ENCODE measurements around the gene RSPH6A. TPM values are rescaled to one million over a fixed set of nuclear protein-coding genes. Genes with fewer than 3 reads are reported as not detected.

Gene RSPH6A
- total and polyA plus RNA-seq, 3 experiments from 2014 or later = 0.16 to 0.22 TPM; not detected in 1

- Histone ChIP-seq H3K36me3 (ENCODE audit: insufficient read depth, low read length) (no peaks in the 10 kb centered on the region), H3K9me3 (ENCODE audit: low read length) (no peaks in the 10 kb centered on the region), H3K4me1 (ENCODE audit: insufficient read depth, low read length) (no peaks in the 10 kb centered on the region), H3K4me3 (ENCODE audit: low read length) (peak within 1 kb of the TSS; percentile 84), H3K27ac (ENCODE audit: low read depth, low read length) (peak within 1 kb of the TSS; percentile 75), H3K27me3 (ENCODE audit: insufficient read depth, low read length, poor library complexity, severe bottlenecking) (no peaks in the 10 kb centered on the region)
- H3K4me1 Mint-ChIP-seq = peaks cover 7 to 29% (median 12%) of the 10 kb centered on the region in 3 donors
- H3K36me3 Mint-ChIP-seq = peaks cover 0 to 4% (median 0%) of the 10 kb centered on the region in 3 donors
- POLR2A ChIA-PET = interaction anchor here (0.6 to 4.2 kb wide), 11 partner anchors 10 to 187 kb away, joined by 3 to 36 read pairs (median 6); partner anchors contain the start of genes DMPK, DMWD, MYPOP and SNRPD2
- H3K9me3 Mint-ChIP-seq = no peaks in the 10 kb centered on the region
- H3K27ac Mint-ChIP-seq = peak within 1 kb of the TSS; percentile 74 to 100 (median 94)
- CTCF ChIA-PET = interaction anchor here (0.6 to 5.2 kb wide), 23 partner anchors 9 to 354 kb away, joined by 3 to 182 read pairs (median 5); partner anchors contain the start of genes DMWD, FBXO46, FOXA3 and IRF2BP1
- DNase-seq = peak; percentile 87 to 95 (median 93)
- peak within 1 kb of the TSS; percentile 85 to 96 (median 87) for H3K4me3 Mint-ChIP-seq
- H3K27me3 Mint-ChIP-seq = peaks cover 4 to 12% of the 10 kb centered on the region in 2 donors
Measured at GRCh38 chr19:45768984-45769782, 45.9 kb downstream of the RSPH6A start, which contains the start of gene SIX5. Gene SIX5 (minus strand): TSS chr19:45769252. CDS start chr19:45768844, 408 bp downstream.

DNA sequence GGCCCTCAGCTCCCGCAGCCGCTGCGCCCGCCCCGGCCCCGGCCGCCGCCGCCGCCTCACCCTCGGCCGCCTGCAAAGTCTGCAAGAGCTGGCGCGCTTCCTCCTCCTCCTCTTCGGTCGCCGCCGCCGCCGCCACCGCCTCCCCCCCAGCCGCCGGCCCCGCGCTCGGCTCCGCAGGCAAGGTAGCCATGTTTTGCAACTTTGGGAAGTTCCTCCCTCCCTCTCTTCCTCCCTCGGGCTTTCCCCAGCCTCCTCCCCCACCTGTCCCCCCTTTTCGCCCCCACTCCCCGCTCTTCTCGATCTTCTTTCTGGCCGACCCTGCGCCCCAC lies 46.5 kb downstream of the RSPH6A start:
- peak in 3 of 5 donors; percentile 27 to 60 (median 46) for DNase-seq
- ChIA-PET POLR2A (interaction anchor here (0.7 to 4.2 kb wide), 7 partner anchors 14 to 94 kb away, joined by 3 to 36 read pairs (median 8); partner anchors contain the start of genes DMPK, DMWD, SNRPD2 and SYMPK), CTCF (interaction anchor here (0.6 to 5.2 kb wide), 13 partner anchors 8 to 354 kb away, joined by 3 to 182 read pairs (median 8); partner anchors contain the start of genes DMWD, FOXA3, IRF2BP1 and QPCTL)
- Histone ChIP-seq H3K4me3 (ENCODE audit: low read length) (peak overlapping the region; percentile 84), H3K9me3 (ENCODE audit: low read length) (no peaks in the 10 kb centered on the region), H3K27me3 (ENCODE audit: insufficient read depth, low read length, poor library complexity, severe bottlenecking) (no peaks in the 10 kb centered on the region), H3K4me1 (ENCODE audit: insufficient read depth, low read length) (no peaks in the 10 kb centered on the region), H3K27ac (ENCODE audit: low read depth, low read length) (peak overlapping the region; percentile 73), H3K36me3 (ENCODE audit: insufficient read depth, low read length) (no peaks in the 10 kb centered on the region)
- peak overlapping the region in 1 of 8 donors; percentile 36 for H3K27ac Mint-ChIP-seq
- H3K4me1 Mint-ChIP-seq = peaks cover 7 to 29% (median 12%) of the 10 kb centered on the region in 3 donors
- peaks cover 4 to 12% of the 10 kb centered on the region in 2 donors for H3K27me3 Mint-ChIP-seq
- H3K9me3 Mint-ChIP-seq = no peaks in the 10 kb centered on the region
- H3K4me3 Mint-ChIP-seq = peak overlapping the region; percentile 85 to 96 (median 87)
- H3K36me3 Mint-ChIP-seq = peaks cover 0 to 4% (median 0%) of the 10 kb centered on the region in 3 donors

- Mint-ChIP-seq H3K36me3 (peaks cover 0 to 2% (median 0%) of the 10 kb centered on the region in 3 donors), H3K9me3 (no peaks in the 10 kb centered on the region), H3K4me1 (peaks cover 7 to 29% (median 12%) of the 10 kb centered on the region in 3 donors), H3K4me3 (peak overlapping the region; percentile 54 to 87 (median 75)), H3K27ac (no peak overlapping the region), H3K27me3 (peaks cover 4 to 12% of the 10 kb centered on the region in 2 donors)
- H3K4me3 ChIP-seq (ENCODE audit: low read length) = peak overlapping the region; percentile 41
- H3K4me1 ChIP-seq (ENCODE audit: insufficient read depth, low read length) = no peaks in the 10 kb centered on the region
- no peaks in the 10 kb centered on the region for H3K36me3 ChIP-seq (ENCODE audit: insufficient read depth, low read length)
- no peaks in the 10 kb centered on the region for H3K9me3 ChIP-seq (ENCODE audit: low read length)
- CTCF ChIA-PET = interaction anchor here (0.6 to 5.2 kb wide), 7 partner anchors 11 to 353 kb away, joined by 3 to 182 read pairs (median 9); partner anchors contain the start of genes DMWD, QPCTL and SNRPD2
- peak overlapping the region; percentile 54 for H3K27ac ChIP-seq (ENCODE audit: low read depth, low read length)
- POLR2A ChIA-PET = interaction anchor here (0.6 to 4.2 kb wide), 6 partner anchors 24 to 95 kb away, joined by 3 to 36 read pairs (median 8); partner anchors contain the start of genes DMWD, FBXO46 and SYMPK
- H3K27me3 ChIP-seq (ENCODE audit: insufficient read depth, low read length, poor library complexity, severe bottlenecking) = no peaks in the 10 kb centered on the region
- peak in 1 of 5 donors; percentile 24 for DNase-seq
Measured at GRCh38 chr19:45767881-45768654, 47.0 kb downstream of the RSPH6A start.

- Histone ChIP-seq H3K4me3 (ENCODE audit: low read length) (no peak overlapping the region), H3K27me3 (ENCODE audit: insufficient read depth, low read length, poor library complexity, severe bottlenecking) (no peaks in the 10 kb centered on the region), H3K4me1 (ENCODE audit: insufficient read depth, low read length) (no peaks in the 10 kb centered on the region), H3K27ac (ENCODE audit: low read depth, low read length) (peak overlapping the region; percentile 54), H3K9me3 (ENCODE audit: low read length) (no peaks in the 10 kb centered on the region), H3K36me3 (ENCODE audit: insufficient read depth, low read length) (no peaks in the 10 kb centered on the region)
- peaks cover 7 to 29% (median 12%) of the 10 kb centered on the region in 3 donors for H3K4me1 Mint-ChIP-seq
- peak overlapping the region; percentile 41 to 86 (median 48) for H3K4me3 Mint-ChIP-seq
- DNase-seq = no peak
- H3K36me3 Mint-ChIP-seq = peaks cover 0 to 2% (median 0%) of the 10 kb centered on the region in 3 donors
- H3K27ac Mint-ChIP-seq = peak overlapping the region in 1 of 8 donors; percentile 54
- ChIA-PET POLR2A (interaction anchor here (0.6 to 1.4 kb wide), 3 partner anchors 25 to 37 kb away, joined by 3 to 4 read pairs (median 4); partner anchors contain the start of genes DMWD and FBXO46), CTCF (interaction anchor here (0.8 to 5.2 kb wide), 2 partner anchors 28 to 49 kb away, joined by 3 to 182 read pairs; partner anchors contain the start of gene DMWD)
- no peaks in the 10 kb centered on the region for H3K9me3 Mint-ChIP-seq
- peaks cover 4 to 12% of the 10 kb centered on the region in 2 donors for H3K27me3 Mint-ChIP-seq
Measured at GRCh38 chr19:45767410-45767880, 47.7 kb downstream of the RSPH6A start.

GRCh38 chr19:45766869-45767346 lies 48.2 kb downstream of the RSPH6A start:
- H3K4me1 Mint-ChIP-seq = peaks cover 7 to 25% (median 12%) of the 10 kb centered on the region in 3 donors
- POLR2A ChIA-PET = interaction anchor here (0.9 to 1.4 kb wide), 2 partner anchors 26 to 33 kb away, joined by 4 read pairs; partner anchors contain the start of gene DMWD
- peak overlapping the region in 6 of 7 donors; percentile 41 to 86 (median 52) for H3K4me3 Mint-ChIP-seq
- Histone ChIP-seq H3K36me3 (ENCODE audit: insufficient read depth, low read length) (no peaks in the 10 kb centered on the region), H3K27ac (ENCODE audit: low read depth, low read length) (peak overlapping the region; percentile 54), H3K4me1 (ENCODE audit: insufficient read depth, low read length) (no peaks in the 10 kb centered on the region), H3K9me3 (ENCODE audit: low read length) (no peaks in the 10 kb centered on the region), H3K4me3 (ENCODE audit: low read length) (no peak overlapping the region), H3K27me3 (ENCODE audit: insufficient read depth, low read length, poor library complexity, severe bottlenecking) (no peaks in the 10 kb centered on the region)
- H3K27ac Mint-ChIP-seq = peak overlapping the region in 1 of 8 donors; percentile 54
- H3K27me3 Mint-ChIP-seq = peaks cover 4 to 12% of the 10 kb centered on the region in 2 donors
- DNase-seq = no peak
- no peaks in the 10 kb centered on the region for H3K36me3 Mint-ChIP-seq
- no peaks in the 10 kb centered on the region for H3K9me3 Mint-ChIP-seq
- CTCF ChIA-PET = interaction anchor here (0.8 to 5.2 kb wide), 2 partner anchors 28 to 50 kb away, joined by 3 to 182 read pairs; partner anchors contain the start of gene DMWD

DNA sequence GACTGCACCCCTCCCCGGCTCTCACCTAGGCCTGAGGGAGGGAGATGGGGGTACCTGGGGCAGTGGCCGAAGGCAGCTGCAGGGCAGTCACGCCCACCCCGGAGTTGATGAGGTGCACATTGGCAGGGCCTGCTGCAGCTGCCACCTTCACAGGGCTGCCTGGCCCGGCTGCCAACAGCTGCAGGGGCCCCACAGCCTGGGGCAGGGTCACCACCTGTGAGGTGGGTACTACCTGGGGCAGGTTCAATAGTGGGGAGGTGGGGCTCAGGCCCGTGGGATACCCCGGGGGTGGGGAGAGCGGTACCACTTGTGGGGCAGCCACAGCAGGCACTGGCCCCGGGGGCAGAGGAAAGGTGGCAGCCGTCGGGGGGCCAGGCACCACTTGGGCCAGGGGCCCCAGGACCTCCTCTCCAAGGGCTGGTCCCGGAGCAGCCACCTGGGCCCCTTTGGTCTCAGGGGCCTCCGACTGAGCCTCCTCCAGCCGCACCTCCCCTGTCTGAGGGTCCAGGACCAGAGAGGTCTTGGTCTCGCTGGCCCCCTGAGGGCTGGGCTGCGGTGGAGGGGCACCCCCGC lies 48.7 kb downstream of the RSPH6A start:
- H3K4me3 ChIP-seq (ENCODE audit: low read length) = no peak overlapping the region
- DNase-seq = no peak
- no peaks in the 10 kb centered on the region for H3K4me1 ChIP-seq (ENCODE audit: insufficient read depth, low read length)
- Mint-ChIP-seq H3K4me3 (no peak overlapping the region), H3K9me3 (no peaks in the 10 kb centered on the region), H3K27me3 (peaks cover 4 to 12% of the 10 kb centered on the region in 2 donors), H3K27ac (no peak overlapping the region), H3K36me3 (no peaks in the 10 kb centered on the region), H3K4me1 (peaks cover 7 to 25% (median 12%) of the 10 kb centered on the region in 3 donors)
- no peaks in the 10 kb centered on the region for H3K27me3 ChIP-seq (ENCODE audit: insufficient read depth, low read length, poor library complexity, severe bottlenecking)
- no peaks in the 10 kb centered on the region for H3K9me3 ChIP-seq (ENCODE audit: low read length)
- POLR2A ChIA-PET = interaction anchor here (1.4 kb wide), 1 partner anchor 26 kb away, joined by 4 read pairs; the partner anchor contains the start of gene DMWD
- CTCF ChIA-PET = interaction anchor here (0.8 to 5.2 kb wide), 2 partner anchors 29 to 50 kb away, joined by 3 to 182 read pairs; partner anchors contain the start of gene DMWD
- H3K36me3 ChIP-seq (ENCODE audit: insufficient read depth, low read length) = no peaks in the 10 kb centered on the region
- no peak overlapping the region for H3K27ac ChIP-seq (ENCODE audit: low read depth, low read length)

Measured in CD8-positive, alpha-beta memory T cell (primary cell).